GM21723 (cell line): ENCODE results near the gene METTL24.

Source experiments
- ATAC-seq: cut with Tn5 transposase; IDR thresholded peaks from one replicate; pipeline ENCODE4 v1.9.1; 2021; ENCODE audit warnings: mild to moderate bottlenecking, moderate library complexity; ENCODE audit not compliant: unreplicated experiment

Gene METTL24

GRCh38 chr6:110338820-110339470 lies 19.2 kb downstream of the METTL24 start:
- no peak for ATAC-seq

- ATAC-seq, result no peak
Observed at GRCh38 chr6:110337486-110337885, 20.7 kb downstream of the METTL24 start.

GRCh38 chr6:110334423-110335180 lies 23.5 kb downstream of the METTL24 start:
- no peak for ATAC-seq

GRCh38 chr6:110332281-110332680 lies 25.9 kb downstream of the METTL24 start:
- no peak for ATAC-seq

GRCh38 chr6:110331816-110332215 lies 26.3 kb downstream of the METTL24 start:
- no peak for ATAC-seq

GRCh38 chr6:110331390-110331789 lies 26.8 kb downstream of the METTL24 start:
- no peak for ATAC-seq

GRCh38 chr6:110329714-110330436 lies 28.3 kb downstream of the METTL24 start:
- no peak for ATAC-seq

GRCh38 chr6:110329348-110329713 lies 28.8 kb downstream of the METTL24 start:
- no peak for ATAC-seq

GRCh38 chr6:110328259-110328658 lies 29.9 kb downstream of the METTL24 start:
- no peak for ATAC-seq

GRCh38 chr6:110327391-110327790 lies 30.8 kb downstream of the METTL24 start:
- no peak for ATAC-seq

GRCh38 chr6:110326609-110327008 lies 31.5 kb downstream of the METTL24 start:
- no peak for ATAC-seq

GRCh38 chr6:110326057-110326456 lies 32.1 kb downstream of the METTL24 start:
- no peak for ATAC-seq

GRCh38 chr6:110325197-110325596 lies 33.0 kb downstream of the METTL24 start:
- ATAC-seq, result no peak

GRCh38 chr6:110324548-110324947 lies 33.6 kb downstream of the METTL24 start:
- no peak for ATAC-seq

- no peak for ATAC-seq
Observed at GRCh38 chr6:110323258-110323657, 34.9 kb downstream of the METTL24 start.

- no peak for ATAC-seq
Observed at GRCh38 chr6:110322874-110323242, 35.3 kb downstream of the METTL24 start.

- no peak for ATAC-seq
Observed at GRCh38 chr6:110322151-110322873, 35.8 kb downstream of the METTL24 start.

GRCh38 chr6:110320307-110320706 lies 37.8 kb downstream of the METTL24 start:
- ATAC-seq, result no peak

GRCh38 chr6:110319843-110320242 lies 38.3 kb downstream of the METTL24 start:
- no peak for ATAC-seq

- no peak for ATAC-seq
Observed at GRCh38 chr6:110319381-110319780, 38.8 kb downstream of the METTL24 start.

GRCh38 chr6:110318971-110319370 lies 39.2 kb downstream of the METTL24 start:
- no peak for ATAC-seq
